HCT116 (cell line): ENCODE measurements around the gene KLHL40. TPM values are rescaled to one million over a fixed set of nuclear protein-coding genes. Genes with fewer than 3 reads are reported as not detected.

Experiments used
- ATAC-seq: fragments of 200-7000 bp; cut with Tn5 transposase; 2 replicates; pipeline ENCODE4 v1.9.1; 2020; ENCODE audit warnings: mild to moderate bottlenecking, moderate library complexity
- BruUV-seq: library from RNA; stranded (reverse); fragments of 400-500 nt; replicated peaks from 2 replicates; lab custom pipeline; 2021; lab: Mats Ljungman, UMichigan
- CTCF ChIA-PET: fragments of 300-600 bp; sonication (Branson Sonifier 250); formaldehyde crosslinking; loops from one replicate; lab custom pipeline; 2021; ENCODE audit warnings: antibody characterized with exemption; lab: Charles Lee
- POLR2A ChIA-PET: fragments of 300-600, 350-600 bp; sonication (Branson Sonifier 250); formaldehyde crosslinking; loops from one replicate; lab custom pipeline; 2021; ENCODE audit warnings: antibody characterized with exemption; lab: Charles Lee
- RAD21 ChIA-PET, 2 experiments: fragments of 300-600 bp; sonication (Branson Sonifier 250); formaldehyde crosslinking; loops; one replicate each; lab custom pipeline; 2023; ENCODE audit warnings: low total read pairs in 2 of 2; ENCODE audit not compliant: uncharacterized antibody in 2 of 2, unreplicated experiment in 2 of 2, low non-redundant PET in 1 of 2; lab: Charles Lee
- DNase-seq: peaks from one replicate; pipeline ENCODE4 v3.0.0-alpha.2; 2010; ENCODE audit warnings: low read depth, low spot score
- H2AFZ ChIP-seq: fragments of 200-600 bp; shearing (Covaris generic), sonication (generic); 2 replicates; pipeline ENCODE4 v1.6.1; 2017; ENCODE audit warnings: low read depth, mixed run types, mixed read lengths, antibody characterized with exemption, low read length; ENCODE audit not compliant: poor library complexity, severe bottlenecking
- H3K27ac ChIP-seq: 2 replicates; pipeline ENCODE4 v1.5.1; 2012; ENCODE audit warnings: low read depth, low read length
- H3K27me3 ChIP-seq: fragments of 200-600 bp; sonication (generic); 2 replicates; pipeline ENCODE4 v1.6.1; 2016; ENCODE audit warnings: mixed run types, low read length, mixed read lengths; ENCODE audit not compliant: insufficient read depth
- H3K36me3 ChIP-seq, 2 experiments: fragments of 200-500 bp in 1 of 2; fragments of 200-600 bp in 1 of 2; sonication (Bioruptor generic) in 1 of 2; sonication (generic) in 1 of 2; 2 replicates each; pipeline versions ENCODE4 v1.5.1 to v1.6.1; 2014 to 2016; ENCODE audit warnings: low read length in 2 of 2, inconsistent platforms in 1 of 2, mixed read lengths in 1 of 2, mixed run types in 1 of 2; ENCODE audit not compliant: insufficient read depth in 2 of 2, control insufficient read depth in 1 of 2
- H3K4me1 ChIP-seq, 2 experiments: fragments of 200-600 bp in 1 of 2; sonication (generic) in 1 of 2; 2 replicates each; pipeline versions ENCODE4 v1.5.1 to v1.6.1; 2012 to 2017; ENCODE audit warnings: low read length in 2 of 2, inconsistent platforms in 1 of 2, mild to moderate bottlenecking in 1 of 2, mixed read lengths in 1 of 2, mixed run types in 1 of 2, moderate library complexity in 1 of 2; ENCODE audit not compliant: insufficient read depth in 2 of 2, control insufficient read depth in 1 of 2
- H3K4me2 ChIP-seq: fragments of 200-600 bp; sonication (generic); 2 replicates; pipeline ENCODE4 v1.6.1; 2017; ENCODE audit warnings: mixed run types, low read length, mixed read lengths
- H3K4me3 ChIP-seq, 2 experiments: fragments of 200-600 bp in 1 of 2; sonication (generic) in 1 of 2; replicated peaks in 1 of 2; 2 replicates each; pipeline ENCODE4 v1.5.1; 2011 to 2016; ENCODE audit warnings: low read length in 2 of 2, control low read depth in 1 of 2, low read depth in 1 of 2, mild to moderate bottlenecking in 1 of 2, mixed read lengths in 1 of 2, mixed run types in 1 of 2
- H3K79me2 ChIP-seq: fragments of 200-600 bp; sonication (generic); 2 replicates; pipeline ENCODE4 v1.6.1; 2017; ENCODE audit warnings: mild to moderate bottlenecking, mixed run types, low read length, moderate library complexity, mixed read lengths; ENCODE audit not compliant: insufficient read depth
- H3K9ac ChIP-seq: fragments of 200-600 bp; sonication (generic); 2 replicates; pipeline ENCODE4 v1.6.1; 2016; ENCODE audit warnings: low read length, mixed read lengths
- H3K9me2 ChIP-seq: fragments of 200-600 bp; sonication (generic), shearing (Covaris generic); 2 replicates; pipeline ENCODE4 v1.6.1; 2017; ENCODE audit warnings: mixed run types, mild to moderate bottlenecking, moderate library complexity; ENCODE audit not compliant: insufficient read depth
- H3K9me3 ChIP-seq, 2 experiments: fragments of 200-500 bp in 1 of 2; fragments of 200-600 bp in 1 of 2; sonication (Bioruptor generic) in 1 of 2; sonication (generic) in 1 of 2; 2 replicates each; pipeline ENCODE4 v1.6.1; 2014 to 2017; ENCODE audit warnings: low read length in 2 of 2, mixed read lengths in 2 of 2, inconsistent platforms in 1 of 2, low read depth in 1 of 2, mild to moderate bottlenecking in 1 of 2, mixed run types in 1 of 2, moderate library complexity in 1 of 2; ENCODE audit not compliant: control insufficient read depth in 1 of 2, insufficient read depth in 1 of 2
- H4K20me1 ChIP-seq: fragments of 200-600 bp; sonication (generic), shearing (Covaris generic); 2 replicates; pipeline ENCODE4 v1.6.1; 2017; ENCODE audit warnings: mixed run types, mild to moderate bottlenecking, moderate library complexity; ENCODE audit not compliant: insufficient read depth
- CBX3 ChIP-seq: IDR thresholded peaks from 2 replicates; pipeline ENCODE4 v1.6.1; 2012; ENCODE audit warnings: low read depth
- POLR2A ChIP-seq: IDR thresholded peaks from 2 replicates; pipeline ENCODE4 v1.7.0; 2011; ENCODE audit warnings: borderline replicate concordance; ENCODE audit not compliant: insufficient read depth, insufficient read length; ENCODE audit errors: extremely low read depth
- POLR2AphosphoS5 ChIP-seq: IDR thresholded peaks from 2 replicates; pipeline ENCODE4 v1.6.1; 2011; ENCODE audit warnings: mild to moderate bottlenecking, low read depth, low read length, moderate library complexity
- SP1 ChIP-seq: IDR thresholded peaks from 2 replicates; pipeline ENCODE4 v1.6.1; 2012; ENCODE audit warnings: low read depth
- TCF7L2 ChIP-seq: IDR thresholded peaks from 2 replicates; pipeline ENCODE4 v1.7.0; 2011; ENCODE audit warnings: borderline replicate concordance, inconsistent platforms; ENCODE audit not compliant: insufficient read depth, insufficient read length; ENCODE audit errors: extremely low read depth
- ZFX ChIP-seq: fragments of 450-650 bp; IDR thresholded peaks from 2 replicates; pipeline ENCODE4 v1.6.1; 2017
- intact Hi-C: fragments of 100-400 bp; cut with micrococcal nuclease; formaldehyde crosslinking; loops from 2 replicates; pipeline ENCODE4 v1.10.0; 2022
- total RNA-seq: library from RNA; stranded (reverse); gene quantifications from one replicate; pipeline ENCODE4 v1.2.1, GENCODE V29; 2021; ENCODE audit not compliant: unreplicated experiment
- TF ChIP-seq, protein P1 (sequence below): IDR thresholded peaks from 2 replicates; pipeline ENCODE4 v1.6.1; 2012; ENCODE audit warnings: low read depth

The KLHL40 gene
- total RNA-seq, 1 experiment from 2014 or later: not detected

- TF ChIP-seq CBX3 (no peak), ZFX (no peak), SP1 (no peak), POLR2A (no peak)
- TF ChIP-seq, protein P1, sequence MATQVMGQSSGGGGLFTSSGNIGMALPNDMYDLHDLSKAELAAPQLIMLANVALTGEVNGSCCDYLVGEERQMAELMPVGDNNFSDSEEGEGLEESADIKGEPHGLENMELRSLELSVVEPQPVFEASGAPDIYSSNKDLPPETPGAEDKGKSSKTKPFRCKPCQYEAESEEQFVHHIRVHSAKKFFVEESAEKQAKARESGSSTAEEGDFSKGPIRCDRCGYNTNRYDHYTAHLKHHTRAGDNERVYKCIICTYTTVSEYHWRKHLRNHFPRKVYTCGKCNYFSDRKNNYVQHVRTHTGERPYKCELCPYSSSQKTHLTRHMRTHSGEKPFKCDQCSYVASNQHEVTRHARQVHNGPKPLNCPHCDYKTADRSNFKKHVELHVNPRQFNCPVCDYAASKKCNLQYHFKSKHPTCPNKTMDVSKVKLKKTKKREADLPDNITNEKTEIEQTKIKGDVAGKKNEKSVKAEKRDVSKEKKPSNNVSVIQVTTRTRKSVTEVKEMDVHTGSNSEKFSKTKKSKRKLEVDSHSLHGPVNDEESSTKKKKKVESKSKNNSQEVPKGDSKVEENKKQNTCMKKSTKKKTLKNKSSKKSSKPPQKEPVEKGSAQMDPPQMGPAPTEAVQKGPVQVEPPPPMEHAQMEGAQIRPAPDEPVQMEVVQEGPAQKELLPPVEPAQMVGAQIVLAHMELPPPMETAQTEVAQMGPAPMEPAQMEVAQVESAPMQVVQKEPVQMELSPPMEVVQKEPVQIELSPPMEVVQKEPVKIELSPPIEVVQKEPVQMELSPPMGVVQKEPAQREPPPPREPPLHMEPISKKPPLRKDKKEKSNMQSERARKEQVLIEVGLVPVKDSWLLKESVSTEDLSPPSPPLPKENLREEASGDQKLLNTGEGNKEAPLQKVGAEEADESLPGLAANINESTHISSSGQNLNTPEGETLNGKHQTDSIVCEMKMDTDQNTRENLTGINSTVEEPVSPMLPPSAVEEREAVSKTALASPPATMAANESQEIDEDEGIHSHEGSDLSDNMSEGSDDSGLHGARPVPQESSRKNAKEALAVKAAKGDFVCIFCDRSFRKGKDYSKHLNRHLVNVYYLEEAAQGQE: no peak
- TF ChIP-seq, all 23 proteins: peak for 0
Measured at GRCh38 chr3:42668413-42668760, 16.9 kb upstream of the KLHL40 start (continued).

DNA sequence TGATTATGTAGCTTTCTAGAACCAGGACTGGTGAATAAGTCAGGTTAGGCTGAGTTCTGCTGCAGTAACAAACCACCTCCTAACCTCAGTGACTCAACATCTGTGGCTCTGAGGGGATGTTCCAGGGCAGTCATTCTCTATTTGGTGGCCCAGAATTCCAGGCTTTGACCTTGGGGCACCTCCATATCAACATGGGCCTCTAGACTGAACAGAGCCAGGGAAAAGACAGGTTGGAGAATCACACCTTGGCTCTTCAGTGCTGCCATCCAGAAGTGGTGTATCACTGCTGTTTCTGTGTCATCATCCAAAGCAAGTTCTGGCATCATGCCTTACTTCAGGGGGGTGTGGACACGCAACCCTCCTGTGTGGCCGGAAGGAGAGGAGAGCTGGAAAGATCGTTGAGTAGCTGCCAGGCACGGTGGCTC, 16.5 kb upstream of the KLHL40 start:
- H3K9me2 ChIP-seq: no peaks in the 10 kb centered on the region
- no peaks in the 10 kb centered on the region for H3K4me1 ChIP-seq
- RAD21 ChIA-PET: no interaction called here
- intact Hi-C loops: no loop called here
- H3K9me3 ChIP-seq: no peaks in the 10 kb centered on the region
- H3K27ac ChIP-seq: no peak overlapping the region
- BruUV-seq: no TSS peak
- H3K9ac ChIP-seq: no peak overlapping the region
- no peak overlapping the region for H3K4me3 ChIP-seq
- CTCF ChIA-PET: no interaction called here
- ATAC-seq: no peak
- DNase-seq: no peak
- no peaks in the 10 kb centered on the region for H4K20me1 ChIP-seq
- TF ChIP-seq TCF7L2 (no peak), POLR2AphosphoS5 (no peak)
- H3K79me2 ChIP-seq: no peaks in the 10 kb centered on the region
- no peaks in the 10 kb centered on the region for H3K27me3 ChIP-seq
- POLR2A ChIA-PET: no interaction called here
- H2AFZ ChIP-seq: no peak overlapping the region
- no peak overlapping the region for H3K4me2 ChIP-seq
- no peaks in the 10 kb centered on the region for H3K36me3 ChIP-seq
